Central memory CD8-positive, alpha-beta T cell (primary cell): ENCODE measurements around the gene MAB21L3.
"Not testable (repeated sequence)": the region's sequence is repeated elsewhere in the genome, so short reads cannot be mapped to it uniquely, and the experiment has no call there.

Experiments used
- ATAC-seq: fragments of 150-1000 bp; cut with Tn5 transposase; replicated peaks from 2 replicates; pipeline ENCODE4 v1.10.0; 2022; ENCODE audit warnings: mild to moderate bottlenecking, moderate FRiP score, moderate number of reproducible peaks; ENCODE audit not compliant: poor library complexity, severe bottlenecking; ENCODE audit errors: extremely low read depth
- DNase-seq, 2 donors: peaks; one replicate each; pipeline ENCODE4 v3.0.0; 2021; ENCODE audit warnings: low spot score in 2 of 2
- H3K27ac Mint-ChIP-seq: one replicate; pipeline ENCODE4 v1.8.0; 2022; ENCODE audit warnings: low read depth, mild to moderate bottlenecking, moderate library complexity, mixed read lengths
- H3K27me3 Mint-ChIP-seq: one replicate; pipeline ENCODE4 v1.8.0; 2022; ENCODE audit warnings: mixed read lengths
- H3K36me3 Mint-ChIP-seq: one replicate; pipeline ENCODE4 v1.8.0; 2022; ENCODE audit warnings: mild to moderate bottlenecking, moderate library complexity, mixed read lengths; ENCODE audit not compliant: insufficient read depth
- H3K4me1 Mint-ChIP-seq: one replicate; pipeline ENCODE4 v1.8.0; 2022; ENCODE audit warnings: mixed read lengths
- H3K4me3 Mint-ChIP-seq: one replicate; pipeline ENCODE4 v1.8.0; 2022; ENCODE audit warnings: mild to moderate bottlenecking, moderate library complexity, mixed read lengths
- H3K9me3 Mint-ChIP-seq: one replicate; pipeline ENCODE4 v1.8.0; 2022; ENCODE audit warnings: mixed read lengths

Gene MAB21L3

DNA sequence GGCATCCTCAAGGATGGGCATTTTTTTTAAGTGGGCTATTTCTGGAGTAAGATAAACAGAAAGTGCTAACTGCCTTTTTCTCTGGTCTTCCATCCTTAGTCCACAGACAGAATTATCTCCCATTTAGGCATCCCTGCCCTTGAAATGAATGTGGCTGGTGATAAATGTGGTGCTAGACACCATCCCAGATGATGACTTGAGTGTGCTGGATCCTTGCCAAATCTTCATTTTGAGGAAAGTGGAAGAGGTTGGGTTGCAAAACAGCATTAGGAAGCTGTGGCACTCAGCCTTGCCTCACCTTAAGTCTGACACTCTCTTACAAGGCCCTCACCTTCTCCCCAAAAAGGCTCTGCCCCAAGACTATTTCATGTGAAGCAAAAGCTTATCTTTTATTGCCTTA is 19.2 kb downstream of the MAB21L3 start:
- no peaks in the 10 kb centered on the region for H3K36me3 Mint-ChIP-seq
- H3K27me3 Mint-ChIP-seq: peaks cover 18% of the 10 kb centered on the region
- peaks cover 16% of the 10 kb centered on the region for H3K4me1 Mint-ChIP-seq
- H3K4me3 Mint-ChIP-seq: no peak overlapping the region
- ATAC-seq (no peak), DNase-seq (no peak)
- H3K9me3 Mint-ChIP-seq: no peaks in the 10 kb centered on the region
- H3K27ac Mint-ChIP-seq: no peak overlapping the region

DNA sequence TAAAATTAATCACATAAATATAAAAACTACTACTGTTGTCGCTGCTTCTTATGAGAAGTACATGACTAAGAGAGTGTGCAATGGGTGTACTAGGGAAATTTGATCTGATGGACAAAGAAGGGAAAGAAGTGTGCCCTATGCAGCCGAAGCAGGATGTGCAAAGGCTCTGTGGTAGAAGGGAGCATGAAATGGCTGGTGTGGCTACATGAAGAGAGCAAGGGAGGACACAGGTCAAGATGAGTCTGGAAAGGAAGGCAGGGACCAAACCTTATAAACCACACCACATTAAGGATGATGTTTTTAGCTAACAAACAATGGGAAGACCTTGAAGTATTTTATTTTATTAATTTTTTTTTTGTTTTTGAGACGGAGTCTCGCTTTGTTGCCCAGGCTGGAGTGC is 20.0 kb downstream of the MAB21L3 start:
- Mint-ChIP-seq H3K4me3 (no peak overlapping the region), H3K27ac (no peak overlapping the region), H3K9me3 (no peaks in the 10 kb centered on the region), H3K4me1 (peaks cover 14% of the 10 kb centered on the region), H3K27me3 (peaks cover 18% of the 10 kb centered on the region), H3K36me3 (no peaks in the 10 kb centered on the region)
- ATAC-seq (no peak), DNase-seq (no peak)

DNA sequence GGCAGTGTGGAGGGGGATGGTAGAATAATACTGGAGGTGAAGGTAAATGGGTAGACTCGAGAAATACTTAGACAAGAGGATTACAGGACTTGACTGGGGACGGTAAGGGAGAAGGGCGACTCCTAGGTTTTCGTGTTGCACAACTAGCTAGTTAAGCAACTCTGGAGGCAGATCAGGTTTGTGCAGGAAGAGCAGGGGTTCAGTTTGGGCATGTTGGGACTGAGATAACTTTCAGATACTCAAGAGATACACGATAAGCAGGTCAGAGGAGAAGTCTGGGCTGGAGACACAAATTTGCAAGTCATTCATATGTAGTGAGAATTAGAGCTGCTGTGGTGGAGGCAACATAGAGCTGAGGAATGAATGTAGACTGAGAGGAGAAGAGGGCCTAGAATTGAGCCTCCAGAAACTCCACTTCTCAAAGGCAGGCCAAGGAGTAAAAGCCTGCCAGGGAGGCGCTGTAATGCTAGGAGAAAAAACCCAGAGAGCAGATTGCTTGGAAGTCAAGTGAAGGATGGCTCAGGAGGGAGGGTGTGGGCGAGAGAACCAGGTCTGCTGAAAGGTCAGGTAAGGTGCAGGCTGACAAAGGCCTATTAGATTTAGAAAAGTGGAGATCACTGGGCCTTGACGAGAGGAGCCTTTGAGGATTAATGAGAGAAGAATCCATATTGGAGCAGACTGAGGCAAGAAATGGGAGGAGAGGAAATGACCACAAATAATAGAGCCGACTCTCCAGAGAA is 20.8 kb downstream of the MAB21L3 start:
- no peak overlapping the region for H3K4me3 Mint-ChIP-seq
- ATAC-seq (no peak), DNase-seq (no peak)
- H3K27me3 Mint-ChIP-seq: peaks cover 18% of the 10 kb centered on the region
- H3K9me3 Mint-ChIP-seq: no peaks in the 10 kb centered on the region
- no peaks in the 10 kb centered on the region for H3K36me3 Mint-ChIP-seq
- H3K27ac Mint-ChIP-seq: no peak overlapping the region
- H3K4me1 Mint-ChIP-seq: peaks cover 10% of the 10 kb centered on the region

DNA sequence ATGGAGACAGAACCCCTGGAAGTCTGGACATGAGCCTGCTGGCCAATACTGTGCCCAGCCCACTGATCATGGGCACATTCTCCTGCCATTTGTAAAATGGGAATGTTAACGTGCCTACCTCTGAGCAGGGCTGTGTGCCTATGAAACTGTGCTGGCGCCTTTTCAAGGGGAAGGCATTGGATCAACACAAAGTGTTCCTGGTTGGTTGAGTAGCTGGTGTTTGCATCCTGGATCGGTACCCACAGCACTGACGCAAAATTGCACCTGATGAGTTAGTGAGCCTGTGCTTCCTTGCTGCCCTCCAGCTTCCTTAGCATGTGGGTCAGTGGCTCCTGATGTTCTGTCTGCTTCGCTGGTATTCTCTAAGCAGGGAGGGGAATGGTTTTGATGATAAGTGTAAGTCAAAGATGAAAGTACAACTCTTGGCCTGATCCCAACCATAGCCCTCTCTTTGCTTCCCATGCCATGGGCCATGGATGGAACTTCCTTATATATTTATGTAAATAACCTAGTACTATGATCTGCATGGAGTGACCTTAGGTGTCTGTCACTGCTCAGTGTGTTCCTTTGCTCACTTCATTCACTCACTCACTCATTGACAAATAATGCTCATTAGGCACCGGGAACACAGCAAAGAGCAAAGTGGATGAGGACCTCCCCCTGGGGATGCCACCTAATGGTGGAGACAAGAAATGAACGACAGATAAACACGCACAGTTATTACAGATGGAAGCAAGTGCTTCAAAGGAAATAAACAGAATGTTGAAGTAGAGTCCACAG is 22.7 kb downstream of the MAB21L3 start:
- Mint-ChIP-seq H3K9me3 (no peaks in the 10 kb centered on the region), H3K27me3 (peaks cover 18% of the 10 kb centered on the region), H3K4me1 (peaks cover 4% of the 10 kb centered on the region), H3K36me3 (no peaks in the 10 kb centered on the region), H3K27ac (no peak overlapping the region), H3K4me3 (no peak overlapping the region)
- DNase-seq: no peak
- ATAC-seq: no peak

DNA sequence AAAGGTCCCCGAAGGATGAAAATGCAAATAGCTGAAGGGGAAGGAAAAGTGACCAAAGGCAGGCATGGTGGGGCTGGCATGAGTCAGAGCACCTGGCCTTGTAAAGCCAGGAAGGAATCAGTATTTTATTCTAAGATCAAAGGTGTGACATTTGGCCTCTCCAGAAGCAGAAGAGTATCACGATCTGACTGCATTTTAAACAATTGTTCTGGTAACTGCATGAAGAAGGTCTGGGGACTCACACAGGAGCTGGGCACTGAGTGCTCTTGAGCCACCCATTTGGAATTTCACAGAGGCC is 23.2 kb downstream of the MAB21L3 start:
- ATAC-seq (no peak), DNase-seq (no peak)
- peaks cover 17% of the 10 kb centered on the region for H3K27me3 Mint-ChIP-seq
- no peaks in the 10 kb centered on the region for H3K36me3 Mint-ChIP-seq
- H3K4me3 Mint-ChIP-seq: no peak overlapping the region
- H3K27ac Mint-ChIP-seq: no peak overlapping the region
- peaks cover 7% of the 10 kb centered on the region for H3K4me1 Mint-ChIP-seq
- no peaks in the 10 kb centered on the region for H3K9me3 Mint-ChIP-seq

DNA sequence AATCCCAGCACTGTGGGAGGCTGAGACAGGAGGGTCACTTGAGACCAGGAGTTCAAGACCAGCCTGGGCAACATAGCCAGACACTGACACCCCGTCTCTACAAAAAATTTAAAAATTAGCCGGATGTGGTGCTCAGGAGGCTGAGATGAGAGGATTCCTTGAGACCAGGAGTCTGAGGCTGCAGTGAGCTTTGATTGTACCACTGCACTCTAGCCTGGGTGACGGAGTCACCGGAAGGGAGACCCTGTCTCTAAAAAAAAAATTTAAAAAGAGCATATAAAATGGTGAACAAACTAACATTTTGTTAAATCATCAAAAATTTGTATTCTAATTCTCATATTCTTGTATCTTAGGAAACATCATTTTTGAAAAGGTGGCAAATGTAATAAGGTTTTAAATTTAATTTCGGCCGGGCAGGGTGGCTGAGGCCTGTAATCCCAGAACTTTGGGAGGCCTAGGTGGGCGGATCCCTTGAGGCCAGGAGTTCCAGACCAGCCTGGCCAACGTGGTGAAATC is 27.1 kb downstream of the MAB21L3 start:
- H3K4me1 Mint-ChIP-seq: peaks cover 9% of the 10 kb centered on the region
- no peaks in the 10 kb centered on the region for H3K36me3 Mint-ChIP-seq
- no peak for ATAC-seq
- no peak overlapping the region for H3K27ac Mint-ChIP-seq
- H3K9me3 Mint-ChIP-seq: no peaks in the 10 kb centered on the region
- peak overlapping the region; percentile 61 for H3K4me3 Mint-ChIP-seq
- DNase-seq: no peak
- peaks cover 15% of the 10 kb centered on the region for H3K27me3 Mint-ChIP-seq

DNA sequence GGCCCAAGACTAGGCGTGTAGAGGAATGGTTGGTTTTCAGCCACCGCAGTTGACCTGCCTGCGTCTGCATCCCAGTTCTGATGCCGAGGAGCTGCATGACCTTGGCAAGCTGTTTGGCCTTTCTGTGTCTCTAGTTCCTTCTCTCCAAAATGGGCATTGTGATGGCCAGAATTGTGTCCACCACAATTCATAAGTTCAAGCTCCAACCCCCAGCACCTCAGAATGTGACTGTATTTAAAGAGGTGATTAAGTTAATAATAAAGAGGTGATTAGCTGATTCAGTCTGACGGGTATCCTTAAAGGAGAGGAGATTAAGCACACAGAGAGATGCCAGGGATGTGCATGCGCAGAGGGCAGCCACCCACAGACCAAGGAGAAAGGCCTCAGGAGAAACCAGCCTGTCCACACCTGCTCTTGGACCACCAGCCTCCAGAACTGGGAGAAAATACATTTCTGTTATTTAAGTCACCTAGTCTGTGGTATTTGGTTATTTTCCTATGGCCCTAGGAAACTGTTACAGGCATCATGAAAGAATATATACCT is 28.5 kb downstream of the MAB21L3 start:
- Mint-ChIP-seq H3K4me3 (no peak overlapping the region), H3K36me3 (no peaks in the 10 kb centered on the region), H3K4me1 (peaks cover 9% of the 10 kb centered on the region), H3K27me3 (peaks cover 19% of the 10 kb centered on the region), H3K9me3 (peaks cover 6% of the 10 kb centered on the region), H3K27ac (no peak overlapping the region)
- no peak for ATAC-seq
- DNase-seq: no peak

DNA sequence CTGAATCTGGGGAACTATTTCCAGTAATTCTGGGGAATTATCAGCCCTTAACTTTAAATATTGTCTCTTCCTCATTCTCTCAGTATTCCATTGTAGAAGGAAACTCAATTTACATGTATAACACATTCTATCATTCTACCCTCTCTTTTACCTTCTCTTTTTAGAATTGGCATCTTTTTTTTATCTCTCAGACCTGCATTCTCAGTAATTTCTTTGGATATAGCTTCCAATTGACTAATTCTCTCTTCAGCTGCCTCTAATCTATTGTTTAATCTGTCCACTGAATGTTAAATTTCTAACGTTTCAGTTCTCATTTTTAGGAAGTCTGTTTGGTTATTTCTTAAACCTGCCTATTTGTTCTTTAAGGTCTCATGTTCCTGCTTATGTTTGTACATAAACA is 33.0 kb downstream of the MAB21L3 start:
- ATAC-seq (no peak), DNase-seq (no peak)
- Mint-ChIP-seq H3K4me3 (no peak overlapping the region), H3K27me3 (peaks cover 27% of the 10 kb centered on the region), H3K4me1 (peaks cover 14% of the 10 kb centered on the region), H3K9me3 (peaks cover 6% of the 10 kb centered on the region), H3K36me3 (no peaks in the 10 kb centered on the region), H3K27ac (no peak overlapping the region)

DNA sequence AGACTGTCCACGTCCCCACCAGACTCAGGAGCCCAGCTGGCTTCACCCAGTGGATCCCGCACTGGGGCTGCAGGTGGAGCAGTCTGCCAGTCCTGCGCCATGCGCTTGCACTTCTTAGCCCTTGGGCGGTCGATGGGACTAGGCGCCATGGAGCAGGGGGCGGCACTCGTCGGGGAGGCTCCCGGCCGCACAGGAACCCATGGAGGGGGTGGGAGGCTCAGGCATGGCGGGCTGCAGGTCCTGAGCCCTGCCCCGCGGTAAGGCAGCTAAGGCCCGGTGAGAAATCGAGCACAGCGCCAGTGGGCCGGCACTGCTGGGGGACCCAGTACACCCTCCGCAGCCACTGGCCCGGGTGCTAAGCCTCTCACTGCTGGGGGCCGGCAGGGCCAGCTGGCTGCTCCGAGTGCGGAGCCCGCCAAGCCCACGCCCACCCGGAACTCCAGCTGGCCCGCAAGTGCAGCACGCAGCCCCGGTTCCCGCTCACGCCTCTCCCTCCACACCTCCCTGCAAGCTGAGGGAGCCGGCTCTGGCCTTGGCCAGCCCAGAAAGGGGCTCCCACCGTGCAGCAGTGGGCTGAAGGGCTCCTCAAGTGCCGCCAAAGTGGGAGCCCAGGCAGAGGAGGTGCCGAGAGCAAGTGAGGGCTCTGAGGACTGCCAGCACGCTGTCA is 35.4 kb downstream of the MAB21L3 start:
- ATAC-seq, H3K9me3 Mint-ChIP-seq, H3K4me3 Mint-ChIP-seq, H3K27ac Mint-ChIP-seq, H3K36me3 Mint-ChIP-seq: not testable (repeated sequence)
- DNase-seq: peak in 1 of 2 donors; percentile 2
- H3K4me1 Mint-ChIP-seq: peaks cover 10% of the 10 kb centered on the region
- peaks cover 27% of the 10 kb centered on the region for H3K27me3 Mint-ChIP-seq

DNA sequence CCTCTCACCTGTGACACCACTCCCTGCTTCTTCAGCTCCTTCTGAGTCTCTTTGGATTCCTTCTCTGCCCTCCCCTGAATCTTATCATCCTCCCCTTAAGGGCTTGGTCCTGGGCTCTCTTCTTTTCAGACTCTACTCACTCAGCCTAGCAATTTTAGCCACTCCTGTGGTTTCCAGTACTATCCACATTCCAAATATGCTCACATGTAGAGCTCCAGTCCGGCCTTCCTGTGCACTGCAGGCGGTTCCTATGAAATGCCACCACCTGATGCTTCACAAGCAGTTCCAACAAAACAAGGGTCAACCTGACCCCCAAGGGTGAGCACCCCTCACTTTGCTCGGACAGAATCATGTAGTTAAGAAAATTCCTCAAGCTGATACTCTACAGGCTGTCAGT is 35.9 kb downstream of the MAB21L3 start:
- Mint-ChIP-seq H3K4me1 (peaks cover 14% of the 10 kb centered on the region), H3K4me3 (no peak overlapping the region), H3K27ac (no peak overlapping the region), H3K9me3 (peaks cover 6% of the 10 kb centered on the region), H3K27me3 (peaks cover 27% of the 10 kb centered on the region), H3K36me3 (no peaks in the 10 kb centered on the region)
- DNase-seq (no peak), ATAC-seq (no peak)

DNA sequence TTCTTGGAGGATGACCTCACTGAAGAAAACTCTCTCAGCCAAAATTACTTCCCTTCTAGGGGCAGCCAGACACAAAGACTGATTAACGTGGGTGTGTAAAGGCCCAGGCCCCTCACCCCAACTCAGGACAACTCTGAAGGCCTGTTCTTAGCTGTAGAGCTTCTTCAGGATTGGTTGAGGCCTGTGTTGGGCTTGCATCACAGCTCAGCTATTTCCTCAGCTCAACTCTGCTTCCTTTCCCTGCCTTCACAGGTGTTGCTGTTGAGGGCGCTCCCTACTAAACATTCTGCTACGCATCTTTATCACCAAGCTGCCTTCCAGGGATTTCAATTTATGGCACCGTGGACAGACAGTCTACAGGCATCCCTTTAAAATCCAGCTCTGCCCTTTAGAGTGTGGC is 36.8 kb downstream of the MAB21L3 start:
- Mint-ChIP-seq H3K27ac (no peak overlapping the region), H3K4me1 (peaks cover 14% of the 10 kb centered on the region), H3K36me3 (no peaks in the 10 kb centered on the region), H3K4me3 (no peak overlapping the region), H3K27me3 (peaks cover 25% of the 10 kb centered on the region), H3K9me3 (peaks cover 6% of the 10 kb centered on the region)
- DNase-seq (peak in 1 of 2 donors; percentile 1), ATAC-seq (no peak)

DNA sequence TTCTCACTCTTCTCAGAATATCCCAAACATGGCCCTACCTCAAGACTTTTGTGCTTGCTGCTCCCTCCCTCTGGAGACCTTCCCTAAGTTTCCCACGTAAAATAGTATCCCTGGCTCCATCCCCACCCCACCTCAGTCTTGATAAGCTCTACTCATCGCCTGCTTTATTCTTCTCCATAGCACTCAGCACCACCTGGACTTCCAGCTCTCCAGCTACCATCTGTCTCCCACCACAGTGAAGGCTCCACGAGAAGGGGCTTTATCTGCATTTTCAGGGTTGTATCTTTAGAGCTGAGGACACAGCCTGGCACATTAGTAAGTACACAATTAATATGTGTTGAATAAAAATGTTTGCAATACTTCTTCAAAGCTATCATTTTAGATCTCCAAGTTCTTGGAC is 37.8 kb downstream of the MAB21L3 start:
- no peaks in the 10 kb centered on the region for H3K36me3 Mint-ChIP-seq
- peaks cover 14% of the 10 kb centered on the region for H3K4me1 Mint-ChIP-seq
- no peak for ATAC-seq
- peaks cover 15% of the 10 kb centered on the region for H3K27me3 Mint-ChIP-seq
- no peak overlapping the region for H3K27ac Mint-ChIP-seq
- no peak overlapping the region for H3K4me3 Mint-ChIP-seq
- peak in 1 of 2 donors; percentile 5 for DNase-seq
- H3K9me3 Mint-ChIP-seq: peaks cover 4% of the 10 kb centered on the region
